Measurements from ENCODE around the gene ELMO1.

DNA sequence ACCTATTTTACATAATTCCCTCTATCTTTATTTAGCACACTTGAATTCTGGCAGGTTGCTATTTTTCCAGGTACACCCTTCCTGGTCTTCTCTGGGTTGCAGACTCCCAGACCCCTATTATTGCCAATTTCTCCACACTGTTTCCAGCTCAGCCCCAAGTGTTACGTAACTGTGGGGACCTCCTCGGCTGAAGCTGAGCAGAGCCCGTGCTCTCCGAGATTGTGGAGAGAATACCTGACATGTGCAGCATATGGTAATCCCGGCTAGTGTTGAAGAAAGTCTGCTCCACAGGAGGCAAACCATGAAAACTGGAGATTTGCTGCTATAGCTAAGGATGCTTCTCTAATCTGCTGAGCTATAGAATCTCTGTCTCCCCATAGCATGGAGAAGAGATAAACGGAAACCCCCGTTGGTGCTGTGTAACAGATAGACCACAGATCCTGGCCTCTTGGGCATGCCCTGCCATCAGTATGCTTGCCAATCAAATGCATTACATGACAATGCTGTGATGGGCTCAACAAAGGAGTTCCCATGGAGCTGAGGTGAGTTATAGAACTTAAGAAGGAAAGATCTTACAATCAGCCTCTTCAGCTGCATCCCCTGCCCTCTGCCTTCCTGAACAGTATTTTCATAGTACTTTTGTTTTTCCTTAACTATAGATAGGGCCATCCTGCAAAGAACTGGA is 579.8 kb downstream of the ELMO1 start:
- no peak for TF ChIP-seq CTCF (IDR thresholded peaks at IDR 0.05)
- no peak for TF ChIP-seq POLR2A (IDR thresholded peaks at IDR 0.05)

Measured in body of pancreas (tissue), 4 donors.